ENCODE data around the gene PACRG. TPM values are rescaled to one million over a fixed set of nuclear protein-coding genes. Genes with fewer than 3 reads are reported as not detected.

Gene PACRG
- total RNA-seq, 4 donors from 2014 or later: 0.95 to 1.3 TPM; not detected in 2

GRCh38 chr6:163294734-163295133, 567.0 kb downstream of the PACRG start:
- no peak overlapping the region for H3K4me3 ChIP-seq
- intact Hi-C loops (cut with DNase I): no loop called here

GRCh38 chr6:163296835-163297519, 569.2 kb downstream of the PACRG start:
- Histone ChIP-seq H3K4me3 (no peak overlapping the region), H3K9me3 (no peaks in the 10 kb centered on the region), H3K27me3 (no peaks in the 10 kb centered on the region), H3K4me1 (no peaks in the 10 kb centered on the region), H3K27ac (no peak overlapping the region), H3K36me3 (no peaks in the 10 kb centered on the region)
- DNase-seq: no peak
- intact Hi-C loops (cut with DNase I): no loop called here
- TF ChIP-seq, protein P1, sequence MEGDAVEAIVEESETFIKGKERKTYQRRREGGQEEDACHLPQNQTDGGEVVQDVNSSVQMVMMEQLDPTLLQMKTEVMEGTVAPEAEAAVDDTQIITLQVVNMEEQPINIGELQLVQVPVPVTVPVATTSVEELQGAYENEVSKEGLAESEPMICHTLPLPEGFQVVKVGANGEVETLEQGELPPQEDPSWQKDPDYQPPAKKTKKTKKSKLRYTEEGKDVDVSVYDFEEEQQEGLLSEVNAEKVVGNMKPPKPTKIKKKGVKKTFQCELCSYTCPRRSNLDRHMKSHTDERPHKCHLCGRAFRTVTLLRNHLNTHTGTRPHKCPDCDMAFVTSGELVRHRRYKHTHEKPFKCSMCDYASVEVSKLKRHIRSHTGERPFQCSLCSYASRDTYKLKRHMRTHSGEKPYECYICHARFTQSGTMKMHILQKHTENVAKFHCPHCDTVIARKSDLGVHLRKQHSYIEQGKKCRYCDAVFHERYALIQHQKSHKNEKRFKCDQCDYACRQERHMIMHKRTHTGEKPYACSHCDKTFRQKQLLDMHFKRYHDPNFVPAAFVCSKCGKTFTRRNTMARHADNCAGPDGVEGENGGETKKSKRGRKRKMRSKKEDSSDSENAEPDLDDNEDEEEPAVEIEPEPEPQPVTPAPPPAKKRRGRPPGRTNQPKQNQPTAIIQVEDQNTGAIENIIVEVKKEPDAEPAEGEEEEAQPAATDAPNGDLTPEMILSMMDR (IDR thresholded peaks at IDR 0.05): no peak
- TF ChIP-seq POLR2A (IDR thresholded peaks at IDR 0.05): no peak
- 63 to 72% methylated on average over 6 of the region's 6 CpGs for WGBS, 2 donors

More at GRCh38 chr6:163294734-163295133, 567.0 kb downstream of the PACRG start:
- H3K4me1 ChIP-seq: no peaks in the 10 kb centered on the region
- no peaks in the 10 kb centered on the region for H3K27me3 ChIP-seq
- H3K9me3 ChIP-seq: no peaks in the 10 kb centered on the region
- no peak for DNase-seq
- no peak for TF ChIP-seq POLR2A (IDR thresholded peaks at IDR 0.05)
- TF ChIP-seq, protein P1 (IDR thresholded peaks at IDR 0.05): no peak
- H3K36me3 ChIP-seq: no peaks in the 10 kb centered on the region
- no peak overlapping the region for H3K27ac ChIP-seq

DNA sequence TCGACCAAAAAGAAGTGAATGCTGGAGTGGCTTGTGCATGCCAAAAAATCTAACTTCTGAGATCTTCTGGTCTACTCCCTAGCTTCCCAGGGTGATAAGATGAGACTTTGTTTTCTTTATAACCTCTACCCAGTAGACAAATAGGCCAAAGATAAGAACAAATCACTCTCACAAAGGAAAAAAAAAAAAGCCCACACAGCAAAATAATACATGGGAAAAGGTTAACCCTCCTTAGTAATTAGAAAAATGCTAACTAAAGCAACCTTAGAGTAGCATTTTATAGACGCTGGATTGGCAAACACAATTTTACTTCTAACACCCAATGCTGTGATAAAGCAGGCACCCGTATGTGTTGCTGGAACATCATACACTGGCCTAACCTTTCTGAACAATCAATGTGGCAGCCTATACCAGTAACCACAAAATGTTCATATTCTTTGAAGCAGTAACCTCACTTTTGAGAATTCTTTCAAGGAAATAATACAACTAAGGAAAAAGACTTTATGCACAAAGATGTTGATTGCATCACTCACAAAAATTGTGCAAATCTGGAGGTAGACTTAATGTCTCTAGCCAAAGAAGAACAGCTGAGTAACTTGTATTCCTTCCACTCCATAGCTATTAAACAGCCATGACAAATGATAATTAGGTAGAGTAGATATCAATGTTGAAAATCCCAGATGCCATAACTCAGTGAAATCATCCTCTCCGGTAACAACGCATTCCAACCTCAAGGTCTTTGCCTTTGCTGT, 570.5 kb downstream of the PACRG start:
- TF ChIP-seq POLR2A (IDR thresholded peaks at IDR 0.05): no peak
- TF ChIP-seq, protein P1 (IDR thresholded peaks at IDR 0.05): no peak
- Histone ChIP-seq H3K4me3 (no peak overlapping the region), H3K36me3 (no peaks in the 10 kb centered on the region), H3K4me1 (no peaks in the 10 kb centered on the region), H3K27ac (no peak overlapping the region), H3K27me3 (no peaks in the 10 kb centered on the region), H3K9me3 (no peaks in the 10 kb centered on the region)
- intact Hi-C loops (cut with DNase I): no loop called here
- DNase-seq: no peak
- WGBS, 2 donors: 77 to 83% methylated on average over 5 of the region's 5 CpGs

DNA sequence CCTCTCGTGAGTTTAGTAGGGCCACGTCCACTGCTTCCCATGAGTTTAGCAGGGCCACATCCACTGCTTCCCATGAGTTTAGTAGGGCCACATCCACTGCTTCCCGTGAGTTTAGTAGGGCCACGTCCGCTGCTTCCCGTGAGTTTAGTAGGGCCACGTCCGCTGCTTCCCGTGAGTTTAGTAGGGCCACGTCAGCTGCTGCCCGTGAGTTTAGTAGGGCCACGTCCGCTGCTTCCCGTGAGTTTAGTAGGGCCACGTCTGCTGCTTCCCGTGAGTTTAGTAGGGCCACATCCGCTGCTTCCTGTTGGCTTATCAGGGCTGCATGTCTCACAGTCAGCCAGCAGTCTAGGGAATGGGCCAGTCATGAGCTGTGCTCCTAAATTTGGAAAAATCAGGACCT, 573.1 kb downstream of the PACRG start:
- TF ChIP-seq POLR2A (IDR thresholded peaks at IDR 0.05): no peak
- TF ChIP-seq, protein P1 (IDR thresholded peaks at IDR 0.05): no peak
- 85 to 90% methylated on average over 15 to 17 of the region's 17 CpGs for WGBS, 2 donors
- intact Hi-C loops (cut with DNase I): no loop called here
- Histone ChIP-seq H3K36me3 (no peaks in the 10 kb centered on the region), H3K4me3 (no peak overlapping the region), H3K9me3 (no peaks in the 10 kb centered on the region), H3K27me3 (no peaks in the 10 kb centered on the region), H3K27ac (no peak overlapping the region), H3K4me1 (no peaks in the 10 kb centered on the region)
- no peak for DNase-seq
